ENCODE measurements around the gene MRPS2.
"Not testable (repeated sequence)": the region's sequence is repeated elsewhere in the genome, so short reads cannot be mapped to it uniquely, and the experiment has no call there.

The MRPS2 gene

DNA sequence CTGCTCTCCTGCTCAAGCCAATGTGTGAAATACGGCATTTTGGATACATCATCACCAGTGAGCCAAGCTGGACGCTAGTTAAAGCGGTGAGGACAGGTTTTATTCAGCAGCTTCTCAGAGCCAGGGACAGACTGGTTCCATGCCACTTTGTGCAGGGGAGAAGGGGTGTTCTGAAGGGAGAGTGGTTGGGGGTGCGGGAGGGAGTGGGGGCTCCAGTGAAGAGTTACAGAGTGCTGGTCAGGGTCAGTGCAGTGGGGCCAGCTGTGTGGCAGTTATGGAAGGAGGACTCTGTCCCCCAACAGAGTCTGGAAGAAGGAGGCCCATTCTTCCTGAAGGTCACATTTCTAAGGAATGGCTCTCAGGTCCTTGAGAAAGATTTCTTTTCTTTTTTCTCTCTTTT, 34.3 kb downstream of the MRPS2 start:
- FAIRE-seq, result not testable (repeated sequence)

DNA sequence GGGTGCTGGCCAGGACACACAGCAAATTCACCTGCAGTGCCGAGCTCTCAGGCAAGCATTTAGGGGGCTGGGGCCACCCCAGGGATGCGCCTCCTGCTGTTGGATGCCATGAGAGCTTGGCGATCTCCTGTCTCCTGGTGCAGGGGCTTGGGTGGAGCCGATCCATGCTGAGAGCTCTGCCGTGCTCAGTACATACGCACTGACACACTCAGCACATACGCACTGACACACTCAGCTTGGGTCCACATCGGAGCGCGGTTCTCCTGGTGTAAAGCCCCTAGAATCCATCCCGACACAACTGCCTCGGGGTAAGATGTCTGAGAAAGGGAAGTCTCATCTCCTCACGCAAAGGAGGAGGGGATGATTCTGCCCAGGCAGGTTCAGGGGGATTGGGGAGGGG, 35.1 kb downstream of the MRPS2 start:
- FAIRE-seq, result not testable (repeated sequence)

DNA sequence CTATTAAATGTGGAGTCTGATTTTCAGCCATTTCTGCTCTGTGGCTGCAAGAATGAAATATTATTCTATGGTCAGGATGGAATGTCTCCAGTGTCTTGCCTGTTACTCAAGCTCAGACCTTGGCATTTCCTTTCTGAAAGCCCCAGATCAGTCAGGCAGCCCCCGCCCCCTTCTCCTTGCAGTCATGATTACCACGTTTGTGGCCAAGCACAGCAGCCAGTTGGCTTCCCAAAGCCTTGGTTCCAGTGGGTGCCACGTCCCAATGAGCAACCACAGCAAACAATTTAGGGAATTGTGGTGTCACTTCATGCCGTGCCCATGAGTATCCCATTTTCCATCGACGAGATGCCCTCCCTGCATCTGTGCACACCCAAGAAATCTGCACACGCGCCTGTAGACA, 35.7 kb downstream of the MRPS2 start:
- FAIRE-seq, result no peak

DNA sequence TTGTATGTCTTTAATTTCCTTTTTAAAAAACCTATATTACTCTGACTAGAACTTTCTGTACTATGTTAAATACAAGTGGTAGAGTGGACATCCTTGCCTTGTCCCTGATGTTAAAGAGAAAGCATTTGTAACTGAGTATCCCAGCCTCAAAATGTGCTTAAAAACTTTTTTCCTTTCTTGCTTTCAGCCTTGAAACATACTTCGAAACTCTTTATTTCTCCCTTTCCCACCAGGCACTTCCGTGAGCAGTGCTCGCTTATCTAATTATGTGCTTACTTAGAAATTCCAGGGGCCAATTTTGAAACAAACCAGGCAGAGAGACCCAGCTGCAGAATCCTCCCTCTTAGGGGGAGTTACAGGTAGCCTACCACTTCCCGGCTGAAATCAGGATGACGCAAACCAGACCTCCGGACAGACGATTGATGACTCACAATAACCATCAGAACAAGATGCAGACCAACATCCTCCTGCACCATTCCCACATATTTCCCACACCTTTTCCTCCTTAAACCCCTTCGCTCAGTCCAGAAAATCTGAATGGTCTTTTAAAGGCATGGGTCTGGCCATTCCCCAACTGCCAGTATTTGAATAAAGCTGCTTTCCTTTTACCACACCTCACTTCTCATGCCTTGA, 42.9 kb downstream of the MRPS2 start:
- not testable (repeated sequence) for FAIRE-seq

DNA sequence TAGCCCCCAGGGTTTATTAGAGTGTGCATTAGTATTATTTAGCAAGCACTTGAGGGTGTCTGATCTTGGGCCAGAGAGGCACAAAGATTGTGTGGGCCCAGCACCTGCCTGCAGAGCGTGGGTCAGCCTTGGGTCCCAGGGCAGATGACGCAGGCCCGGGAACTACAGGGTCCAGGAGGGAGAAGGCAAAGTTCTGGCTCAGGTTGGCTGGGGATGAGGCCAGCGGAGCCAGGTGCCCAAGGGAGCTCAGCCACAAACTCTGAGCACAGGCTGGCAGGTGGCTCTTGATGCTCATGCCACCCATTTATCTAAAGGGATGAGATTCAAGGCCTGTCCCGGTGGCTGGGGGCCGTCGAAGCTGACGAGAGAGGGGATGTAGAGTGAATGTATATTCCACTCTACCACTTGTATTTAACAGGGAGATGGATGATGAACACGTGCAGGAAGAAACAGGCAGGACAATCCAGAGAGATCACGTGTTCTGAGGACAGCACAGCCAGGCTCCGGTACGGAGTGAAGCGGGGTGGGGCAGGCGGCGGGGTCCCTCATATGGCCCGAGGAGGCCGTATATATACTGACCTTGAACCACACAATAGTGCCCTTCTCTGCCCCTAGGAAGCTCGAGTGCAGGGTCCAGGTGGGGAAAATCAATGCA, 44.6 kb downstream of the MRPS2 start:
- no peak for FAIRE-seq

DNA sequence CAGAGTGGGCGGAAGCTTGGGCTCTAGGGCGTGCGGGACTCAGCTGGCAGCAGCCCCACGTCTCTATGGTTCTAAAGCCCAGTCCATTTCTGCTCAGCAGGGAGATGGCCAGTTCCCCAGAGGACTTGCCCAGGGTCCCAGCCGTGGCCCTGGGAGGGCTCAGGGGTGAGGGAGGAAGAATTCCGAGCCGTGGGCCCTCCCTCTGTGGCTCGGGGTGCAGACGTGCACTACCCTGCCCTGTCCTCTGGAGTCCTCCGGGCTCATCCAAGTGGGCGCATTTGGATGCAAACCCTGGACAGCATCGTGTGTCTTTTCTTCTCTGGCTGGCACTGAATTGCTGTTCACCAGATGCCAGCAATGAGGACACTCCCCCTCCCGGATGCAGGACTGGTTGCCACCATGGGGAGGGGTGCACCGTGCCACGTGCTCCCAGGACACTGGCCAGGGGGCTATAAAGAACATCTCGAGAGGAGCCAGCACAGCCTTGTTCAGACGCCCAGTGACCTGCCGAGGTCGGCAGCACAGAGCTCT, 45.2 kb downstream of the MRPS2 start, which contains the start of gene OBP2A:
Gene OBP2A (plus strand): TSS at position 481 of the 531 bp plus-strand sequence. CDS start 55 bp downstream, outside the sequence.
- FAIRE-seq, result not testable (repeated sequence)

DNA sequence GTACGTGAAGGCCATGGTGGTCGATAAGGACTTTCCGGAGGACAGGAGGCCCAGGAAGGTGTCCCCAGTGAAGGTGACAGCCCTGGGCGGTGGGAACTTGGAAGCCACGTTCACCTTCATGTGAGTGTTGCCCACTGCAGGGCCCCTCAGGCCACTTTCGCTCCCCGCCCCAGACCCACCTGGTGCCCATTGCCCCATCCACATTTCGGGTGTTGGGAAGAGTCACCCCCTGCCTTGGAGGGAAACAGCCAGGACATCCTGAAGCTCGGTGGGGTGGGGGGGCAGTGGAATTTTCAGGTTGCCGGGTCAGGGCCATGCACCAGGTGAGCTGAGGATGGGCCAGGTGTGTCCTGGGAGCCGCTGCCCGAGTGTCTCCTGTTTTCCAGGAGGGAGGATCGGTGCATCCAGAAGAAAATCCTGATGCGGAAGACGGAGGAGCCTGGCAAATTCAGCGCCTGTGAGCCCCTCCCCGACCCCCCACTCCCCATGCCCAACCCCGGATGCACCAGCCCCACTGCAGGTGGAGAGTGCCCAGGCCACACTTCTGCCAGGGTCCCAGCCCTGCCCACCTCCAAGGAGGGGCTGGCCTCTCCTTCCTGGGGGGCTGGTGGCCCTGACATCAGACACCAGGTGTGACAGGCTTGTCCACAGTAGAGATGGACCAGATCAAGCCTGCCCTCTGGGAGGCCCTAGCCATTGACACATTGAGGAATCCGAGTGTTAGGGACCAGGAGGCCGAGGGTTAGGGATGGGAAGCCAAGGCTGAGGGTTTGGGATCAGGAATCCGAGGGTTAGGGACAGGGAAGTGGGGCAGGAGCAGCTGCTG, 46.5 kb downstream of the MRPS2 start:
- not testable (repeated sequence) for FAIRE-seq

DNA sequence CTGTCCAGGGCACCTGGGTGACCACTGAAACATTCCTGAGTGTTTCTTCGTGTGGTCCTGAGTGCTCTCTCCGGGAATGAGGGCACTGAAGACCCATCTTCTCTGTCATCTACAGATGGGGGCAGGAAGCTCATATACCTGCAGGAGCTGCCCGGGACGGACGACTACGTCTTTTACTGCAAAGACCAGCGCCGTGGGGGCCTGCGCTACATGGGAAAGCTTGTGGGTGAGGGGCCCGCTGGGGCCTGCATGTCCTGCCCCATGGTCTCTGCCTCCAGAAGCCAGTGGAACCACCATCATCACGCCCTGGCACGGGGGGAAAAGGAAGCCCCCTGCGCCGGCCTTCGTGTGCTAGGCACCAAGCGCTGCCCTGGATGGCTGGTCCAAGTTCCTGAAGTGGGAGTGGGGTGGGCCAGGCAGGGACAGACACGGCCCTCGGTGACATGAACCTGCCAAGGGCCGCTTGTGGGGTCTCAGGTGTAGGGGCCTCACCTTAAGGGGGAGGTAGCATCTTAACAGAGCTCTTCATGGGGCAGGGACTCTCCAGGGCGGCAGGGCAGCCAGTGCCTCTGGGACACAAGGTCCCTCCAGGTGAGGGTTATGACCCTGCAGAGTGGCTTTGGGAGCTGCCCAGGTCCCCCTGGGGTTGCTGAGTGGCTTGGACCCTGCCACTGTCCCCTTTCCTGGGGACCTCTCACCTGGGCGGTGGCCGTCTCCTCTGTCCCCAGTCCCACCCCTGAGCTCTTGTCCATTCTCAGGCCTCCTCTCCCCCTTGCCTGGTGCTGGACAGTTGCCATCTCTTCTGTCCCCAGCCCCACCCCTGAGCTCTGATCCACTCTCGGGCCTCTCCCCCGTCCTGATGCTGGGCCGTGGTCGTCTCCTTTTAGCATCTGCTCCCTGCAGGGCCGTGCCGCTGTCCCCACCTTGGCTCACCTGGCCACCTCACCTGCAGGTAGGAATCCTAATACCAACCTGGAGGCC, 47.6 kb downstream of the MRPS2 start:
- no peak for FAIRE-seq

DNA sequence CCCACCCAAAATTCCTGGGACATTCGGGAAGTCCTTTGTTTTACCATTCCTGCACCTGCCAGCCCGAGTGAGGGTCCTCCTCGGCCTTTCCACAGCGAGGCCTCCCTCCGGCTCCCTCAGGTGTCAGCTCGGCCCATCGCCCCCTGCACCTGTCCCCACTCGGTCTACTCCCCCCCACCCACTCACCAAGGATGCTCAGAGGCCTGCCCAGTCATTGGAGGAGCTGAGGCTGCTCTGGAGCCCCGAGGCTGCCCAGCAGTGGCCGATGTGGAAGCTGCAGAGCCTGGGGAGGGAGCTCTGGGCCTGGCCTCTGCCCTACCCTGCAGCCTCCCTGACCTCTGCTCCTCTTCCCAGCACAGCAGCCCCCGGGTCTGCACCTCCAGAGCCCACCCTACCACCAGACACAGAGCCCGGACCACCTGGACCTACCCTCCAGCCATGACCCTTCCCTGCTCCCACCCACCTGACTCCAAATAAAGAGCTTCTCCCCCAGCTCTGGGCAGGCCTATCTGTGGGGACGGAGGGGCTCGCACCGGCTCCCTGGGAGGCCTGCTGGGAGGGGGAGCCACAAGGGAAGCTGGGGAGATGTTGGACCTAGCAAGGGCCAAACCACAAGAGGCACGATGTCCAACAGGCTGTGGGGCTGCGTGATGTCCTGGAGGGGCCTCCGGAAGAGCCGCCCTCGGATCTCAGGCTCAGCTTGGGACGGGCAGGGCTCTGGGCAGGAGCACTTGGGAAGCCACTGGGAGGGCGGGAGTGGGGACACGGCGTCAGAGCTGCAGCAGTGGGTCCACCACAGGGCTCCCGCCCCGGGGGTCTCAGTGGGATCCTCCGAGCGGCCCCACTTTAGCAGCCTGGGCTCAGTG, 49.2 kb downstream of the MRPS2 start:
- not testable (repeated sequence) for FAIRE-seq

DNA sequence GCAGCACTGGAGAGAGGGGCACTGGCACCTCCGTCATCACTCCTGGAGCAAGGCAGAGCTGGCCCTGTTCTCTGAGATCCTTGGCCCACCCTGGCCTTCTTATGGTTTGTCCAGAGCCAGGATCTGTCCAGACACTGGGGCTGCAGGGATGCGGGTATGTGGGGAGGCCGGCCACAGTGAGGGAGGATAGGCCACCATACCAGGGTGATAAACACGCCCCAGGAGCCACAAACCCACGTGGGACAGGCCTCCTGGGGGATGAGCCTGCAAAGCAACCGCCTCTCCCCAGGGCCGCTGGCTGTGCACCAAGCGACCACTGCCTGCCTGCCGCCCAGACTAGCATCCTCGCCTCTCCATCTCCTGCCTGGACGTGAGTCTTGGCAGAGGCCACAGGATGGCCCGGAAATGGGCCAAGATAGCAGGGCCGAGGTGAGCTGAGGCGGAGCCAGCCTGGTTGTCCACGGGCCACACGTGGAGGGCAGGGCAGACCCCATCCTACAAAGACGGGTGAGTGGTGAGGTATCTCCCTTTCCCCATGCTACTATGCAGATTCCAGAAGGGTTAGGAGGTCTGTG, 49.9 kb downstream of the MRPS2 start:
- FAIRE-seq, result no peak

DNA sequence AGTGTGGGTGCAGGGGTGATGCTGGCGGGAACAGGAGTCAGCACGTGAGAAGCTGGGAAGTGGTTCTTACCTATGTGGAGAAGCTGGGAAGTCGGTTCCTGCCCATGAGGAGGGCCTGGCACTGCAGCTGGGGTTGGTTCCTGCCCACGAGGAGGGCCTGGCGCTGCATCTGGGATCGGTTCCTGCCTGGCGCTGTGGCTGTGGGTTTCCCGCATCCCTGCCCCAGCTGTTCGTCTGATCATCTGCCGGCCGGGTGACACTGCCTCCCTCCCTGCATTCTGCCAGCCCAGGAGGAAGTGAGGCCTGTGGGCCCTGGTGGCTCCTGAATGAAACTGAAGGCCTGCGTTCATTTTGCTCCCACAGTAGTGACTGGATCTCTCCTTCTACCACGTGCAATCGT, 50.5 kb downstream of the MRPS2 start:
- FAIRE-seq, result no peak

DNA sequence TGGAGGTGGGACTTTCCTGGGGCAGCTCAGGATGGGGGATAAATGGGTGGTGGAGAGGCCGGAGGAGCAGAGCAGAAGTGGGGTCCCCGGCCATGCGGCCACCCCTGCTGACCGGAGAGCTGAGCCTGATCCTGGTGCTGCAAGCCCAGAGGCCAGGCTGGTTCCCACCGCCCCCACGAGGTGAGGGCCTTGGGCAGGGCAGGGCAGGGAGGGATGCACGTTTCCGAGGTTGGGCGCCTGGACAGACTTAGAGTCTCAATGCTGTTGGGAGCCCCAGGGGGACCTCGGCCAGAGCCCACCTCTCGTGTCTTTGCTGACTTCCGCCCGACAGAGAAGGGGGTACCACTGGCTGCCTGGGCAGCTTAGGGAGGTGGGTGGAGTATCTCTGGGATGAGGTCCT, 51.0 kb downstream of the MRPS2 start:
- no peak for FAIRE-seq

DNA sequence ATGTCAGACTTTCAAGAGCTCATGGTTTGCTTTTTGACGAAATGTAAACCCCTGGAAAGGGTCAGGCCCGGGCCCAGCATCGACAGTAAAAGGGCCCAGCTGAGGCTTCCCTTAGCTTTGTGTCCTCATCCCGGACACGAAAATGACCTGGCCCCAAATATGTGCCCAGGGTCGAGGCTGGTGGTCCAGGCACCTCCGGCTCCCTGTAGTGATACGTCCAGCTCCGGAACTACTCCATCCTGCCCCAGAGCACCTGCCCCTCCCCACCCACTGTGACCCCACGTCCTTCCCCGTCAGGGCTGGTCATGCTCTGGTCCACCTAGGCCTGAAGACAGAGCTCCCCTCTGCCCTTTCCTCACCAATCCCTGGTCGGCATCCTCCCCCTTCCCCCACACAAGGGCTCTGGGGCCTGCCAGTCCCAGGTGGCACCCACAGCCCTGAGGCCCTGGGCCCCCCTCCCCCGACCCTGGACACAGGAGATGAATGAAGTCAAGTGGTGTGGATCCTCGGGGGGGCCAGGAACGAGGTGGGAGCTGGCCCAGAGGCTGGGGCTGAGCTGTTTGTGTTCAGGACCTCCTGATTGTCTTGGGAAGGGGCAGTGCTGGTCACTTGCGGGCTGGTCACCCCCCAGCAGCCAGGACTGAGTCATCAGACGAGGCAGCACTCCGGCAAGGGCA, 51.7 kb downstream of the MRPS2 start:
- FAIRE-seq, result no peak

DNA sequence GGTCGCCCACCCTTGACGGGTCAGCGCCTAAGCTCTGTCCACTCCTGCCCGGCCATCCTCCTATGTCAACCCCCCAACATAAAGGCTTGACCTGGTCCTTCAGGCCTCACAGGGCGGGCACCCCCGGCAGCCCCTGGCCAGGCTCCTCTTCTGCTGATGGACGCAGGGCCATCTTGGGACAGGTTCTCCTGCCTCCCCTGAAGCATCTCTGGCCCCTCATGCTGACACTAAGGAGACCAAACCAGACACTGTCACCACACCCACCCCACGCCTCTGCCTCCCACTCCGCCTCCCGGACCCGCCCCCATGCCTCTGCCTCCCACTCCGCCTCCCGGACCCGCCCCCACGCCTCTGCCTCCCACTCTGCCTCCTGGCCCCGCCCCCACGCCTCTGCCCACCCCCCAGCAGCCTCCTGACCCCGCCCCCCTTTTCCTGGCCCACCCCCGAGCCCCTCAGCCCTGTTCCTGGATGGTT, 52.3 kb downstream of the MRPS2 start:
- FAIRE-seq, result no peak
